ENCODE data around the gene PSMC3. TPM values are rescaled to one million over a fixed set of nuclear protein-coding genes. Genes with fewer than 3 reads are reported as not detected.

Gene PSMC3
- total RNA-seq (100 to 1,000 TPM in 1 of 2 donors, 10 to 100 TPM in 1; 61.6 to 137 TPM), polyA plus RNA-seq (100 to 1,000 TPM; 145 to 192 TPM)
- long read RNA-seq, donor 1, transcript PSMC3-212 (12 exons, 1,373 nt), result major isoform, 37 of 63 reads
- long read RNA-seq, donor 1, partial matches to known transcripts, result 25 of 63 reads
- long read RNA-seq, donor 1, other reads (novel, unspliced or antisense), result 0 of 63 reads
- long read RNA-seq, donor 2, transcript PSMC3-212 (12 exons, 1,373 nt), result major isoform, 14 of 20 reads
- long read RNA-seq, donor 2, partial matches to known transcripts, result 5 of 20 reads
- long read RNA-seq, donor 2, other reads (novel, unspliced or antisense), result 0 of 20 reads
- long read RNA-seq, donor 3, transcript PSMC3-212 (12 exons, 1,373 nt), result major isoform, 19 of 36 reads
- long read RNA-seq, donor 3, partial matches to known transcripts, result 16 of 36 reads
- long read RNA-seq, donor 3, other reads (novel, unspliced or antisense), result 0 of 36 reads
- long read RNA-seq, donor 4, transcript PSMC3-212 (12 exons, 1,373 nt), result major isoform, 26 of 50 reads
- long read RNA-seq, donor 4, partial matches to known transcripts, result 24 of 50 reads
- long read RNA-seq, donor 4, other reads (novel, unspliced or antisense), result 0 of 50 reads
- long read RNA-seq, donor 5, transcript PSMC3-212 (12 exons, 1,373 nt), result major isoform, 33 of 79 reads
- long read RNA-seq, donor 5, partial matches to known transcripts, result 44 of 79 reads
- long read RNA-seq, donor 5, other reads (novel, unspliced or antisense), result 0 of 79 reads

DNA sequence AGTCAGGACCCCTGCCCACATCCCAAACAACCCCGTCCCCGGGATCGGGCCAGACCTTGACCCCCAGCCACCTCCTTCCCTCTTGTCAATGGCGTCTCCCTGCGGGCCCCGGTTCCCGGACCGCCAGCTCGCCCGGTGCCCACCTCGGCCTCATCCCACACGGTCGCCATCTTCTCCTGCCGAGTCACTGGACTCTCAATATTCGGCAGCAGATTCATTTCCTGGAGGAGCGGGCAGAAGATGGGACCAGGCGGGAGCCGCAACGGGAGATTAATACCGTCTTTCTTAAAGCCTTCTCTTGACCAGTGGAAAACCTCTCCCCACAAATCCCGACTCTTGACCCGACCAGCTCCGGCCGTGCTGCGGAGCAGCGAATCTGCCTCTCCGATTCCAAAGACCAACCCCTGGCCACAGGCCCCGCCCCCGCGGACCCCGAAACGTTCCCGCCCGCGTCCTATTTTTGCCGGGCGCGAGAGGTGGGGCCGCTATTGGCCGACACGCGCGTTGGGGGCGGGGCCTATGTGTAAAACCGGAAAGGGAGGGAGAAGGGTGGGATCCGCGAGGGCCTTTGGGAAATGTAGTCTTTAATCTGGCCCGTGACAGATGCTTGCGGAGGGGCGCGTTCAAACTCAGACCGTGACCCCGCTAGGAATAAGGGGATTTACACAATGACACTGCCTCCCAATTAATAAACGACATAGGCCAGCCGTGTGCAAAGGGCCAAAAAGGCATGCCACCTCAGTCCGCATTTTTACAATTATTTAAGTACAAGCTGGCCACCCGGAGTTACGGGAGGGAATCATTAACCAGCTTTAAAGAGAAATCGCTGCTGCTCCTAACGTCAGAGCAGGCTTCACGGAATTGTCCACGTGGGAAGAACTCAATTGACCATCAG is at the start of gene PSMC3:
Gene PSMC3 (minus strand): TSS at position 378 of the 895 bp plus-strand sequence. CDS start 160 bp downstream, at position 218.
- peak within 1 kb of the TSS; percentile 99 for H3K4me3 ChIP-seq
- H3K4me1 ChIP-seq (ENCODE audit: control insufficient read depth in 5 of 5, insufficient read depth in 5 of 5, low read length in 5 of 5), result peaks cover 4 to 10% (median 6%) of the 10 kb centered on the region in 5 donors
- 0 to 1% methylated on average over 61 to 62 of the region's 62 CpGs for WGBS, 2 donors
- TF ChIP-seq, protein P1, sequence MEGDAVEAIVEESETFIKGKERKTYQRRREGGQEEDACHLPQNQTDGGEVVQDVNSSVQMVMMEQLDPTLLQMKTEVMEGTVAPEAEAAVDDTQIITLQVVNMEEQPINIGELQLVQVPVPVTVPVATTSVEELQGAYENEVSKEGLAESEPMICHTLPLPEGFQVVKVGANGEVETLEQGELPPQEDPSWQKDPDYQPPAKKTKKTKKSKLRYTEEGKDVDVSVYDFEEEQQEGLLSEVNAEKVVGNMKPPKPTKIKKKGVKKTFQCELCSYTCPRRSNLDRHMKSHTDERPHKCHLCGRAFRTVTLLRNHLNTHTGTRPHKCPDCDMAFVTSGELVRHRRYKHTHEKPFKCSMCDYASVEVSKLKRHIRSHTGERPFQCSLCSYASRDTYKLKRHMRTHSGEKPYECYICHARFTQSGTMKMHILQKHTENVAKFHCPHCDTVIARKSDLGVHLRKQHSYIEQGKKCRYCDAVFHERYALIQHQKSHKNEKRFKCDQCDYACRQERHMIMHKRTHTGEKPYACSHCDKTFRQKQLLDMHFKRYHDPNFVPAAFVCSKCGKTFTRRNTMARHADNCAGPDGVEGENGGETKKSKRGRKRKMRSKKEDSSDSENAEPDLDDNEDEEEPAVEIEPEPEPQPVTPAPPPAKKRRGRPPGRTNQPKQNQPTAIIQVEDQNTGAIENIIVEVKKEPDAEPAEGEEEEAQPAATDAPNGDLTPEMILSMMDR (IDR thresholded peaks at IDR 0.05; ENCODE audit: control extremely low read depth, extremely low read depth), result no peak
- DNase-seq (peak; percentile 98 to 99 (median 98)), ATAC-seq (ENCODE audit: insufficient read depth, low FRiP score) (peak; percentile 99)
- peaks cover 11 to 25% (median 18%) of the 10 kb centered on the region in 4 donors for H3K36me3 ChIP-seq (ENCODE audit: control insufficient read depth in 4 of 4, insufficient read depth in 4 of 4, low read length in 4 of 4)
- H3K27ac ChIP-seq (ENCODE audit: low read depth in 1 of 2, low read length in 1 of 2), result peak within 1 kb of the TSS; percentile 87 to 88
- H3K9me3 ChIP-seq (ENCODE audit: control insufficient read depth in 4 of 4, insufficient read depth in 3 of 4, low read length in 3 of 4), result no peaks in the 10 kb centered on the region
- peak within 1 kb of the TSS; percentile 80 to 85 for H3K9ac ChIP-seq (ENCODE audit: insufficient read depth in 1 of 2, low read length in 2 of 2)
- H3K27me3 ChIP-seq (ENCODE audit: control insufficient read depth in 3 of 3, insufficient read depth in 3 of 3, low read length in 2 of 3), result no peaks in the 10 kb centered on the region

DNA sequence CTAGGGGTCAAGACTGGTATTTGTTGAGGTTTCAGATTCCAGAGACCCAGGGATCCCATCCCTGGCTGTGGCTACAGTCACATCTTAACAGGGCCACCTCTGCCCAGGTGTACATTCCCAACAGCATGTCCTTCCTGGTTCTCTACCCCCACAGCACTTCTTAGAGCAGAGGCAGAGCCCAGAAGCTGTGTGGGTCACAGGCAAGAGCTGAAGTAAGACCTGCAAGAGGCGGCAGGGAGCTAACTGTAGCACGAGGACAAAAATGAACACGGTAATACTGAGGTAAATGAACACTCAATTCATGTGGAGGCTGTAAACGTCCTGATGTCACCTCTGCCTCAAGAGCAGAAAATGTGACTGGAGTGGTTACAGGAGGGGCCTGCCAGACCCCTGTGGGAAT is 44.4 kb upstream of the PSMC3 start:
- Histone ChIP-seq H3K27ac (ENCODE audit: low read depth in 1 of 2, low read length in 1 of 2) (no peak overlapping the region), H3K9me3 (ENCODE audit: control insufficient read depth in 4 of 4, insufficient read depth in 3 of 4, low read length in 3 of 4) (no peaks in the 10 kb centered on the region), H3K4me3 (no peak overlapping the region), H3K9ac (ENCODE audit: insufficient read depth in 1 of 2, low read length in 2 of 2) (no peak overlapping the region), H3K4me1 (ENCODE audit: control insufficient read depth in 5 of 5, insufficient read depth in 5 of 5, low read length in 5 of 5) (peaks cover 0 to 16% (median 7%) of the 10 kb centered on the region in 5 donors), H3K36me3 (ENCODE audit: control insufficient read depth in 4 of 4, insufficient read depth in 4 of 4, low read length in 4 of 4) (peaks cover 49 to 62% (median 54%) of the 10 kb centered on the region in 4 donors), H3K27me3 (ENCODE audit: control insufficient read depth in 3 of 3, insufficient read depth in 3 of 3, low read length in 2 of 3) (no peaks in the 10 kb centered on the region)
- DNase-seq (no peak), ATAC-seq (ENCODE audit: insufficient read depth, low FRiP score) (no peak)
- TF ChIP-seq, protein P1 (IDR thresholded peaks at IDR 0.05; ENCODE audit: control extremely low read depth, extremely low read depth), result no peak
- 86 to 89% methylated on average over 4 of the region's 4 CpGs for WGBS, 2 donors

DNA sequence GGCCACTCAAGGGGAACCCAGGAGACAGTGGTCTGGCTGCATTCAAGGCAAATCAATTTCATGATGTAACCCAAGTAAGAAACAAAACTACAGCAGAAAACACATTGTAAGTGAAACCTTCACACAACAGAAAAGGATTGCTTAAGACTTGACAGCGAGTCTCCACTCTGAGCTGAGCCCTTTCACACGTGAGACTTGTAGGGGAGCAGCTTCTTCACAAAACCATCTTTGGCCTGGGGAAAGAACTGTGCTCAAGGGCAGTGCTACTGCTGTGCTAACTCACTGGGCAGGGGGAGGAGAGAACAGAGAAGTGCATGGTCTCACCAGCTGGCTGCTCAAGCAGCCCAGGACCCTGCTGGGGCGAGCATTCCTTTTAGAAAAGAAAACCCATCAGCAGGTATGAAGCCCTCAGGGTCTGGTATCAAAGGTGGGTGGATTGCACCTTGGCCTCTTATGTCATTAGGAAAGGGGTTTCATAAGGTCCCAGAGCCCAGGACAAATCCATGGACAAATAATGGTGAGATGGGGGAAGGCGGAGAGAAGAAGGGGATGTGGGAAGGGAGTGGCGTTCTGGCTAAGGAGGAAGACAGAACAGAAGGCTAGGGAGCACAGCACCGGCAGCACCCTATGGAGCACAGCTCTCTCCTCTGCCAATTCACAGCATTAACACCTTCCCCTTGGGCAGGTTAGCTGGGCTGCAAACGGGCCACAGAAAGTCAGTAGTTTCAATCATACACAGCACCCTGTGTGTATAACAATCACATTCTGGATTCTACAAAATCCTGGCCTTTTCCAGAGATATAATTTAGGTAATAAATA is 43.3 kb upstream of the PSMC3 start:
- Histone ChIP-seq H3K4me1 (ENCODE audit: control insufficient read depth in 5 of 5, insufficient read depth in 5 of 5, low read length in 5 of 5) (peaks cover 0 to 18% (median 7%) of the 10 kb centered on the region in 5 donors), H3K4me3 (no peak overlapping the region), H3K9me3 (ENCODE audit: control insufficient read depth in 4 of 4, insufficient read depth in 3 of 4, low read length in 3 of 4) (no peaks in the 10 kb centered on the region), H3K9ac (ENCODE audit: insufficient read depth in 1 of 2, low read length in 2 of 2) (no peak overlapping the region), H3K36me3 (ENCODE audit: control insufficient read depth in 4 of 4, insufficient read depth in 4 of 4, low read length in 4 of 4) (peaks cover 43 to 53% (median 44%) of the 10 kb centered on the region in 4 donors), H3K27me3 (ENCODE audit: control insufficient read depth in 3 of 3, insufficient read depth in 3 of 3, low read length in 2 of 3) (no peaks in the 10 kb centered on the region), H3K27ac (ENCODE audit: low read depth in 1 of 2, low read length in 1 of 2) (no peak overlapping the region)
- TF ChIP-seq, protein P1 (IDR thresholded peaks at IDR 0.05; ENCODE audit: control extremely low read depth, extremely low read depth), result no peak
- WGBS, 2 donors, result 85 to 88% methylated on average over 7 of the region's 7 CpGs
- no peak for ATAC-seq (ENCODE audit: insufficient read depth, low FRiP score)
- DNase-seq, result peak in 1 of 3 donors; percentile 15
